ENCODE results near the gene SLC3A2.

Gene SLC3A2

GRCh38 chr11:62846177-62846576 is 34.5 kb upstream of the SLC3A2 start:
- DNase-seq (ENCODE audit: low spot score), result no peak
- TF ChIP-seq, protein P1, sequence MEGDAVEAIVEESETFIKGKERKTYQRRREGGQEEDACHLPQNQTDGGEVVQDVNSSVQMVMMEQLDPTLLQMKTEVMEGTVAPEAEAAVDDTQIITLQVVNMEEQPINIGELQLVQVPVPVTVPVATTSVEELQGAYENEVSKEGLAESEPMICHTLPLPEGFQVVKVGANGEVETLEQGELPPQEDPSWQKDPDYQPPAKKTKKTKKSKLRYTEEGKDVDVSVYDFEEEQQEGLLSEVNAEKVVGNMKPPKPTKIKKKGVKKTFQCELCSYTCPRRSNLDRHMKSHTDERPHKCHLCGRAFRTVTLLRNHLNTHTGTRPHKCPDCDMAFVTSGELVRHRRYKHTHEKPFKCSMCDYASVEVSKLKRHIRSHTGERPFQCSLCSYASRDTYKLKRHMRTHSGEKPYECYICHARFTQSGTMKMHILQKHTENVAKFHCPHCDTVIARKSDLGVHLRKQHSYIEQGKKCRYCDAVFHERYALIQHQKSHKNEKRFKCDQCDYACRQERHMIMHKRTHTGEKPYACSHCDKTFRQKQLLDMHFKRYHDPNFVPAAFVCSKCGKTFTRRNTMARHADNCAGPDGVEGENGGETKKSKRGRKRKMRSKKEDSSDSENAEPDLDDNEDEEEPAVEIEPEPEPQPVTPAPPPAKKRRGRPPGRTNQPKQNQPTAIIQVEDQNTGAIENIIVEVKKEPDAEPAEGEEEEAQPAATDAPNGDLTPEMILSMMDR (IDR thresholded peaks at IDR 0.05; ENCODE audit: extremely low read depth, insufficient read depth, missing control alignments), result no peak
- in situ Hi-C loops (cut with MboI; ENCODE audit: low pct_unique_long_range_greater_than_20kb, low sequenced_read_pairs, unreplicated experiment), result no loop called here

DNA sequence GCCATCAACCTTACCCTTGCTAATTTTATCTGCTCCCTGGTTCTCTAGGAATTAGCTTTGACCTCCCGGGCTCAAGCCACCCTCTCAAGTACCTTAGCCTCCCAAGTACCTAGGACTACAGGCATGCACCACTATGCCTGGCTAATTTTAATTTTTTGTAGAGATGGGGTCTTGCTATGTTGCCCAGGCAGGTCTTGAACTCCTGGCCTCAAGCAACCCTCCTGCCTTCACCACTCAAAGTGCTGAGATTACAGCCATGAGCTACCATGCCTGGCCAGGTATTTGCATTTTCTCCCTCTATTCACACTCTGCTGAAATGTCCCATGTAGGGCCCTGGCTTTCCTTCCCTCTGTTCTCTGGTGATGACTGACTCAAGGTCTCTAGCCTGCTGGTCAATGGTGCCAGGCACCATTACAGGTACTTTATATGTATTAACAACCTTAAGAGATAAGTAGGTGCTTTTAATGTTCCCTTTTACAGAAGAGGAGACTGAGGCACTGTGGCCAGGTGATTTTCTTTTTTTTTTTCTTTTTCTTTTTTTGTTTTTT is 32.9 kb upstream of the SLC3A2 start:
- TF ChIP-seq, protein P1 (IDR thresholded peaks at IDR 0.05; ENCODE audit: extremely low read depth, insufficient read depth, missing control alignments), result no peak
- in situ Hi-C loops (cut with MboI; ENCODE audit: low pct_unique_long_range_greater_than_20kb, low sequenced_read_pairs, unreplicated experiment), result no loop called here
- no peak for DNase-seq (ENCODE audit: low spot score)

DNA sequence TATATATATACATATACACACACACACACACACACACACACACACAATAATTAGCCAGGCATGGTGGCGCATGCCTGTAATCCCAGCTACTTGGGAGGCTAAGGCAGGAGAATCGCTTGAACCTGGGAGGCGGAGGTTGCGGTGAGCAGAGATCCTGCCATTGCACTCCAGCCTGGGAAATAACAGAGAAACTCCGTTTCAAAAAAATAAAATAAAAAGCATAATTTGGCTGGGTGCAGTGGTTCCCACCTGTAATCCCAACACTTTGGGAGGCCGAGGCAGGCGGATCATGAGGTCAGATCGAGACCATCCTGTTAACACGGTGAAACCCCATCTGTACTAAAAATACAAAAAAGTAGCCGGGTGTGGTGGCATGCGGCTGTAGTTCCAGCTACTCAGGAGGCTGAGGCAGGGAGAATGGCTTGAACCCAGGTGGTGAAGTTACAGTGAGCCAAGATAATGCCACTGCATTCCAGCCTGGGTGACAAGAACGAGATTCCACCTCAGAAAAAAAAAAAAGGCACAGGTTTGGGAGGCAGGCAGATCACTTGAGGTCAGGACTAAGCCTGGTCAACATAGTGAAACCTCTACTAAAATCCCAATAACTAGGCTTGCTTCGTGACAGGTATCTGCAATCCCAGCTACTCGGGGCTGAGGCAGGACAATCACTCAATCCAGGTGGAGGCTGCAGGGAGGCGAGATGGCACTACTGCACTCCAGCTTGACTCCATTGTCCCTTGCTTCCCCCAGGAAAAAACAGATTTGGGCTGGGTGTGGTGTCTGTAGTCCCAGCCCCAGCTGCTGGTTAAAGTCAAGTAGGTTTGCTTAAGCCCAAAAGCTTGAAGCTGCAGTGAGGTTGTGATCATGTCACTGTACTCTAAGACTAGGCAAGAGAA is 29.5 kb upstream of the SLC3A2 start:
- in situ Hi-C loops (cut with MboI; ENCODE audit: low pct_unique_long_range_greater_than_20kb, low sequenced_read_pairs, unreplicated experiment), result loop anchor here (25.0 kb wide), 1 partner anchor 439 kb away; the partner anchor contains the start of gene SCGB1A1
- no peak for DNase-seq (ENCODE audit: low spot score)
- TF ChIP-seq, protein P1 (IDR thresholded peaks at IDR 0.05; ENCODE audit: extremely low read depth, insufficient read depth, missing control alignments), result no peak

- no peak for DNase-seq (ENCODE audit: low spot score)
- TF ChIP-seq, protein P1 (IDR thresholded peaks at IDR 0.05; ENCODE audit: extremely low read depth, insufficient read depth, missing control alignments), result no peak
- in situ Hi-C loops (cut with MboI; ENCODE audit: low pct_unique_long_range_greater_than_20kb, low sequenced_read_pairs, unreplicated experiment), result loop anchor here (25.0 kb wide), 1 partner anchor 440 kb away; the partner anchor contains the start of gene SCGB1A1
These were observed 28.7 kb upstream of the SLC3A2 start for GRCh38 chr11:62851807-62852522.

DNA sequence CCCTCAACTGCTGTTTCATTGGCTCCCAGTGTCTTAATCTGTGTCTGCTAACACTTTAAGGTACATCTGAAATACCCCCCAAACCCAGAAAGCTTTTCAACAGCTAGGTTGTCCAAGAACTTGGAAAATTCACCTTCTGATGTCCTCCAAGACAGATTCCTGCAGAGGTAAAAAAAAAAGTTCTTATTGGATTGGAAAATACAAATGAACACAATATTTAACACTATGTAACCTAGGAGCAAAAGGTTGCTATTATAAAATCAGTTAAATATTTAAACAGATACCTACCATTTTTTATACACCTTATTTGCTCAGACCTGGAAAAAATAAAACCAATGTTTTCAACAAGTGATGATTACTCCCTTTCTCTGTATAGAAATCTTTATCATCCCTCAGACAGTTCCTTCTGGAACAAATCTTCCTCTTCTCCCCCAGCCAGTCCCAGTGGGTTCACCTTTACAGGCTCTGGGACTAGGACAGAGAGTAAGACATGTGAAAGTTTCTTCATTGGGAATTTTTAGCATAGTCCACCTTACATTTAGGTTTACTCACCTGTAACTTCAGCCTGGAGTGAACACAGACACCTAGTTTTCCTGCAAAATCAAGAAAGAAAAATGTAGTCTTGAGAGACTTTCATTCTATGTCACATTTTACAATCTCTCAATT is 28.0 kb upstream of the SLC3A2 start:
- DNase-seq (ENCODE audit: low spot score), result no peak
- in situ Hi-C loops (cut with MboI; ENCODE audit: low pct_unique_long_range_greater_than_20kb, low sequenced_read_pairs, unreplicated experiment), result loop anchor here (25.0 kb wide), 1 partner anchor 440 kb away; the partner anchor contains the start of gene SCGB1A1
- TF ChIP-seq, protein P1 (IDR thresholded peaks at IDR 0.05; ENCODE audit: extremely low read depth, insufficient read depth, missing control alignments), result no peak
